ENCODE data around the gene ZNF497.

DNA sequence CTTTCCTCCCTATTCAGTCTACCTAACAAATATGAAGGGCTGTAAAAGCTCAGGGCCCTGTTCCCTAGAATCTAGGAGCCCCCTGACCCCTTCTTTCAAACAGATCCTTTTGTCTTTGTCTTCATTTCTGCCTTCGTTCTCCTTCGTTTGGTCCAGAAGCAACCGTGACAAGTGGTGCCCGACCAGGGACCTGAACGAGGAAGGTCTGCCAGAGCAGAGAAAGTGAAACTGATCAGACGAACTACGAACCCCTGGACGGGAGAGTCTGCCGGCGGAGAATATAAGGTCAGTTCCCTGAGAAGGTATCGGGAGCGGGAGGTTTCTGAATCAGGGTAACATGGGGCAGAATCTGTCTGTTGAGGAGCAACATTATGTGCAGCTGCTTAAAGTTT is 56.6 kb downstream of the ZNF497 start:
- TF ChIP-seq RAD21 (IDR thresholded peaks at IDR 0.05; ENCODE audit: low read depth), result no peak
- no peak for TF ChIP-seq TEAD4 (IDR thresholded peaks at IDR 0.05)
- no peak for TF ChIP-seq TAF1 (IDR thresholded peaks at IDR 0.05; ENCODE audit: low read depth)
- TF ChIP-seq, protein P1, sequence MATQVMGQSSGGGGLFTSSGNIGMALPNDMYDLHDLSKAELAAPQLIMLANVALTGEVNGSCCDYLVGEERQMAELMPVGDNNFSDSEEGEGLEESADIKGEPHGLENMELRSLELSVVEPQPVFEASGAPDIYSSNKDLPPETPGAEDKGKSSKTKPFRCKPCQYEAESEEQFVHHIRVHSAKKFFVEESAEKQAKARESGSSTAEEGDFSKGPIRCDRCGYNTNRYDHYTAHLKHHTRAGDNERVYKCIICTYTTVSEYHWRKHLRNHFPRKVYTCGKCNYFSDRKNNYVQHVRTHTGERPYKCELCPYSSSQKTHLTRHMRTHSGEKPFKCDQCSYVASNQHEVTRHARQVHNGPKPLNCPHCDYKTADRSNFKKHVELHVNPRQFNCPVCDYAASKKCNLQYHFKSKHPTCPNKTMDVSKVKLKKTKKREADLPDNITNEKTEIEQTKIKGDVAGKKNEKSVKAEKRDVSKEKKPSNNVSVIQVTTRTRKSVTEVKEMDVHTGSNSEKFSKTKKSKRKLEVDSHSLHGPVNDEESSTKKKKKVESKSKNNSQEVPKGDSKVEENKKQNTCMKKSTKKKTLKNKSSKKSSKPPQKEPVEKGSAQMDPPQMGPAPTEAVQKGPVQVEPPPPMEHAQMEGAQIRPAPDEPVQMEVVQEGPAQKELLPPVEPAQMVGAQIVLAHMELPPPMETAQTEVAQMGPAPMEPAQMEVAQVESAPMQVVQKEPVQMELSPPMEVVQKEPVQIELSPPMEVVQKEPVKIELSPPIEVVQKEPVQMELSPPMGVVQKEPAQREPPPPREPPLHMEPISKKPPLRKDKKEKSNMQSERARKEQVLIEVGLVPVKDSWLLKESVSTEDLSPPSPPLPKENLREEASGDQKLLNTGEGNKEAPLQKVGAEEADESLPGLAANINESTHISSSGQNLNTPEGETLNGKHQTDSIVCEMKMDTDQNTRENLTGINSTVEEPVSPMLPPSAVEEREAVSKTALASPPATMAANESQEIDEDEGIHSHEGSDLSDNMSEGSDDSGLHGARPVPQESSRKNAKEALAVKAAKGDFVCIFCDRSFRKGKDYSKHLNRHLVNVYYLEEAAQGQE (IDR thresholded peaks at IDR 0.05; ENCODE audit: low read depth), result no peak
- no peak for TF ChIP-seq CREB1 (IDR thresholded peaks at IDR 0.05; ENCODE audit: low read depth)

Measured in Ishikawa (cell line).